IMR-90 (cell line): ENCODE results near the gene CACNA1G. TPM values are rescaled to one million over a fixed set of nuclear protein-coding genes. Genes with fewer than 3 reads are reported as not detected.

ENCODE experiments used
- ATAC-seq: fragments of 200-7000 bp; cut with Tn5 transposase; 2 replicates; pipeline ENCODE4 v1.9.1; 2020; ENCODE audit warnings: low read depth, mild to moderate bottlenecking, moderate library complexity
- BruUV-seq: library from RNA; stranded (reverse); fragments of 400-500 nt; replicated peaks from 2 replicates; lab custom pipeline; 2021; lab: Mats Ljungman, UMichigan
- CTCF ChIA-PET: fragments of 300-600 bp; formaldehyde crosslinking; extraction: SDS; loops from one replicate; lab custom pipeline; 2021; ENCODE audit warnings: antibody characterized with exemption; lab: Yijun Ruan, JAX
- POLR2A ChIA-PET: fragments of 300-600 bp; sonication (Branson Sonifier 250); formaldehyde crosslinking; loops from one replicate; lab custom pipeline; 2022; ENCODE audit warnings: antibody characterized with exemption; ENCODE audit not compliant: unreplicated experiment; lab: Charles Lee
- DNase-seq: peaks from one replicate; pipeline ENCODE4 v3.0.0; 2013
- H2AFZ ChIP-seq: replicated peaks from 2 replicates; pipeline ENCODE3; 2013; ENCODE audit warnings: low read length, mild to moderate bottlenecking; ENCODE audit not compliant: poor library complexity
- H2AK5ac ChIP-seq: 2 replicates; pipeline ENCODE4 v1.6.1; 2013; ENCODE audit warnings: low read depth, low read length, inconsistent platforms
- H2AK9ac ChIP-seq: replicated peaks from 2 replicates; pipeline ENCODE3; 2013; ENCODE audit warnings: mild to moderate bottlenecking, low read depth, low read length, moderate library complexity; ENCODE audit not compliant: poor library complexity
- H2BK120ac ChIP-seq: 2 replicates; pipeline ENCODE4 v1.6.1; 2013; ENCODE audit warnings: low read depth, low read length, inconsistent platforms
- H2BK15ac ChIP-seq: 3 replicates; pipeline ENCODE4 v1.6.1; 2013; ENCODE audit warnings: low read depth, low read length, inconsistent platforms
- H2BK20ac ChIP-seq: 2 replicates; pipeline ENCODE4 v1.6.1; 2013; ENCODE audit warnings: low read depth, mild to moderate bottlenecking, inconsistent platforms, low read length, moderate library complexity
- H2BK5ac ChIP-seq: 2 replicates; pipeline ENCODE4 v1.6.1; 2013; ENCODE audit warnings: mild to moderate bottlenecking, low read depth, low read length, inconsistent platforms; ENCODE audit not compliant: poor library complexity, severe bottlenecking
- H3K14ac ChIP-seq: replicated peaks from 2 replicates; pipeline ENCODE4 v1.6.1; 2013; ENCODE audit warnings: low read depth, low read length, inconsistent platforms
- H3K18ac ChIP-seq: 2 replicates; pipeline ENCODE4 v1.6.1; 2013; ENCODE audit warnings: low read depth, low read length, control low read depth
- H3K23ac ChIP-seq: 2 replicates; pipeline ENCODE4 v1.6.1; 2013; ENCODE audit warnings: low read depth, low read length, inconsistent platforms
- H3K27ac ChIP-seq: 2 replicates; pipeline ENCODE4 v1.5.1; 2013; ENCODE audit warnings: mild to moderate bottlenecking, control low read depth, low read length; ENCODE audit not compliant: insufficient read depth
- H3K27me3 ChIP-seq: 2 replicates; pipeline ENCODE4 v1.6.1; 2013; ENCODE audit warnings: low read length; ENCODE audit not compliant: control insufficient read depth, insufficient read depth
- H3K36me3 ChIP-seq: 2 replicates; pipeline ENCODE4 v1.6.1; 2013; ENCODE audit warnings: low read length, mixed read lengths; ENCODE audit not compliant: control insufficient read depth, insufficient read depth
- H3K4ac ChIP-seq: 2 replicates; pipeline ENCODE4 v1.6.1; 2013; ENCODE audit warnings: low read depth, low read length, inconsistent platforms
- H3K4me1 ChIP-seq: 2 replicates; pipeline ENCODE4 v1.6.1; 2013; ENCODE audit warnings: low read length, mixed read lengths; ENCODE audit not compliant: control insufficient read depth, insufficient read depth
- H3K4me2 ChIP-seq: 2 replicates; pipeline ENCODE4 v1.6.1; 2013; ENCODE audit warnings: low read depth, mild to moderate bottlenecking, control low read depth, low read length, moderate library complexity
- H3K4me3 ChIP-seq: 2 replicates; pipeline ENCODE4 v1.5.1; 2013; ENCODE audit warnings: low read depth, mild to moderate bottlenecking, control low read depth, low read length, moderate library complexity; ENCODE audit not compliant: insufficient read depth
- H3K56ac ChIP-seq: 2 replicates; pipeline ENCODE4 v1.6.1; 2013; ENCODE audit warnings: low read length, inconsistent platforms; ENCODE audit not compliant: insufficient read depth; ENCODE audit errors: extremely low read depth
- H3K79me1 ChIP-seq, 2 experiments: 2 replicates each; pipeline ENCODE4 v1.6.1; 2013; ENCODE audit warnings: low read length in 2 of 2, inconsistent platforms in 1 of 2, low read depth in 1 of 2
- H3K9ac ChIP-seq: 2 replicates; pipeline ENCODE4 v1.6.1; 2013; ENCODE audit warnings: low read depth, low read length, control low read depth
- H3K9me1 ChIP-seq: 2 replicates; pipeline ENCODE4 v1.6.1; 2013; ENCODE audit warnings: low read length, inconsistent platforms; ENCODE audit not compliant: insufficient read depth
- H3K9me3 ChIP-seq: 2 replicates; pipeline ENCODE4 v1.6.1; 2013; ENCODE audit warnings: low read length; ENCODE audit not compliant: control insufficient read depth, insufficient read depth
- H4K20me1 ChIP-seq: 2 replicates; pipeline ENCODE4 v1.6.1; 2013; ENCODE audit warnings: low read length, inconsistent platforms; ENCODE audit not compliant: insufficient read depth
- H4K5ac ChIP-seq: 2 replicates; pipeline ENCODE4 v1.6.1; 2013; ENCODE audit warnings: mild to moderate bottlenecking, low read depth, low read length, control low read depth
- H4K8ac ChIP-seq, 2 experiments: 2 replicates each; pipeline ENCODE4 v1.6.1; 2013; ENCODE audit warnings: low read depth in 2 of 2, low read length in 2 of 2, control low read depth in 1 of 2, inconsistent platforms in 1 of 2
- H4K91ac ChIP-seq: 2 replicates; pipeline ENCODE4 v1.6.1; 2013; ENCODE audit warnings: low read depth, low read length, inconsistent platforms; ENCODE audit not compliant: insufficient read depth
- MAFK ChIP-seq: IDR thresholded peaks from 2 replicates; pipeline ENCODE4 v1.6.1; 2012; ENCODE audit warnings: low read depth, low read length, improper control_type of control experiment
- WGBS, 2 experiments: methylation state at CpG; one replicate each; pipeline versions ENCODE4 v1.1.5 to v1.1.7; 2013; ENCODE audit warnings: missing lambda C conversion rate in 2 of 2; ENCODE audit not compliant: insufficient read length in 1 of 2; ENCODE audit errors: extremely low coverage in 2 of 2; 5-methylcytosine and 5-hydroxymethylcytosine counted together
- dilution Hi-C: fragments of 300-500 bp; cut with HindIII; formaldehyde crosslinking; loops from one replicate; pipeline ENCODE4 v1.14.3; 2018; ENCODE audit warnings: low sequenced_read_pairs; ENCODE audit not compliant: unreplicated experiment
- in situ Hi-C: fragments of 300-500 bp; cut with MboI; formaldehyde crosslinking; loops from 3 replicates; pipeline ENCODE4 v1.14.3; 2019; ENCODE audit warnings: low sequenced_read_pairs, inconsistent platforms, mixed read lengths
- intact Hi-C: fragments of 100-400 bp; cut with micrococcal nuclease; formaldehyde crosslinking; loops from 2 replicates; pipeline ENCODE4 v1.10.0; 2022
- polyA plus RNA-seq, 3 experiments: library from polyadenylated mRNA; depleted of rRNA; stranded (reverse); fragments of >200 nt; gene quantifications; 2 replicates each; pipeline ENCODE4 v1.2.3, GENCODE V29; 2012; ENCODE audit warnings: low replicate concordance in 1 of 3
- total RNA-seq: library from RNA; depleted of rRNA; stranded (reverse); fragments of >200 nt; gene quantifications from 2 replicates; pipeline ENCODE4 v1.2.3, GENCODE V29; 2012
- TF ChIP-seq, protein P1 (sequence below): fragments of 150-350 bp; IDR thresholded peaks from 2 replicates; pipeline ENCODE4 v1.6.1; 2016; ENCODE audit warnings: low read depth, mild to moderate bottlenecking, low read length, moderate library complexity, borderline replicate concordance

Gene CACNA1G
- total and polyA plus RNA-seq, 2 of the 4 experiments (the other 2 are of a cell fraction) = under 0.01 to 0.03 TPM

DNA sequence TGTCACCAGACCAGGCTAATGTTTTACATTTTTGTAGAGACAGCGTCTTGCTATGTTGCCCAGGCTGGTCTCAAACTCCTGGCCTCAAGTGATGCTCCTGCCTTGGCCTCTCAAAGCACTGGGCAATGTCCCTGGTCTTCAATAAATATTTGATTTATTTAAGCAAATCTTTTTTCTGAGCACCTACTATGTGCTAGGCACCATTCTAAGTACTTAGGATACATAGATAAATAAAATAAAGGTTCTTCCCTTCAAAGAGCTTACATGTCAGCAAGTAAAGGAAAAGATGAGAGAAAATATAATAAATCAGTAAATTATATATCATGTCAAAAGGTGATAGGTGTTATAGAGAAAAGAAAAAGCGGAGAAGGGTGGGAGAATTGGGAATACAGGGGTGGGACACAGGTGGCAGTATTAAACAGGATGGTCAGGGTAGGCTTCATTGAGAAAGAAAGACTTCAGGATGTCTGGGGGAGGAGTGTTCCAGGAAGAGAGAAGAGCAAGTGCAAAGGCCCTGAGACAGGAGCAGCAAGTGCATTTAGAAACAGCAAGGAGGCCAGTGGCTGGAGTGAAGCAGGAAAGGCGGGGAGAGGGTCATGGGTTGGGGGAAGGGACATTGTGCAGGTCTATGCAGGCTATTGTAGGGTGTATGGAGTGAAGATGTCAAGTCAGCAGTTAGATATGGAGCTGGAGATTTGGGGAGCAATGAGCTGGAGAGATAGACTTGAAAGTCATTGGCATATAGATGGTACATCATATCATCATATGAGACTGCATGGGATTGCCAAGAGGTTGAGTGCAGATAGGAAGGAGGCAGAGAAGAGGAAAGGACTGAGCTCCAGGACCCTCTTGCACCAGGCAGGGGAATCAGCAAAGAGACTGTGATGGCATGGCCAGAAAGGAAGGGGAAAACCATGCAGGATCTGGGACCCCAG, 85.5 kb downstream of the CACNA1G start:
- Histone ChIP-seq H3K9ac (no peak overlapping the region), H3K9me1 (peaks cover 23% of the 10 kb centered on the region), H4K20me1 (no peaks in the 10 kb centered on the region), H3K4me1 (peaks cover 9% of the 10 kb centered on the region), H3K4me3 (no peak overlapping the region), H3K4ac (no peak overlapping the region), H3K27me3 (no peaks in the 10 kb centered on the region), H3K18ac (no peak overlapping the region), H4K5ac (no peak overlapping the region), H2AK9ac (no peak overlapping the region), H3K36me3 (no peaks in the 10 kb centered on the region), H3K9me3 (peaks cover 3% of the 10 kb centered on the region; the same call in 1 of the 2 replicates), H2BK120ac (no peak overlapping the region), H3K27ac (no peak overlapping the region), H3K14ac (no peak overlapping the region), H4K91ac (no peak overlapping the region), H2AFZ (no peak overlapping the region), H3K79me1 (peaks cover 20 to 35% of the 10 kb centered on the region in 2 experiments; a peak in 3 of 4 replicates), H3K4me2 (no peak overlapping the region), H2BK5ac (no peak overlapping the region), H3K56ac (no peak overlapping the region), H2BK15ac (no peak overlapping the region), H3K23ac (no peak overlapping the region), H2AK5ac (no peak overlapping the region), H2BK20ac (no peak overlapping the region), H4K8ac (no peak overlapping the region)
- no TSS peak for BruUV-seq
- POLR2A ChIA-PET = interaction anchor here (0.7 kb wide), 1 partner anchor 46 kb away, joined by 13 read pairs; no protein-coding TSS in a partner anchor
- in situ Hi-C loops (no loop called here), dilution Hi-C loops (no loop called here), intact Hi-C loops (no loop called here)
- CTCF ChIA-PET = interaction anchor here (0.6 kb wide), 1 partner anchor 546 kb away, joined by 3 read pairs; no protein-coding TSS in a partner anchor
- ATAC-seq = no peak
- peak; percentile 48 for TF ChIP-seq MAFK
- TF ChIP-seq, protein P1, sequence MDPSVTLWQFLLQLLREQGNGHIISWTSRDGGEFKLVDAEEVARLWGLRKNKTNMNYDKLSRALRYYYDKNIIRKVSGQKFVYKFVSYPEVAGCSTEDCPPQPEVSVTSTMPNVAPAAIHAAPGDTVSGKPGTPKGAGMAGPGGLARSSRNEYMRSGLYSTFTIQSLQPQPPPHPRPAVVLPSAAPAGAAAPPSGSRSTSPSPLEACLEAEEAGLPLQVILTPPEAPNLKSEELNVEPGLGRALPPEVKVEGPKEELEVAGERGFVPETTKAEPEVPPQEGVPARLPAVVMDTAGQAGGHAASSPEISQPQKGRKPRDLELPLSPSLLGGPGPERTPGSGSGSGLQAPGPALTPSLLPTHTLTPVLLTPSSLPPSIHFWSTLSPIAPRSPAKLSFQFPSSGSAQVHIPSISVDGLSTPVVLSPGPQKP = no peak
- no peak for DNase-seq
- 86 to 100% methylated on average over 1 to 2 of the region's 3 CpGs for WGBS, 2 experiments
